ENCODE measurements around the gene SLC39A5.
"Not testable (repeated sequence)": the region's sequence is repeated elsewhere in the genome, so short reads cannot be mapped to it uniquely, and the experiment has no call there.

Gene SLC39A5

DNA sequence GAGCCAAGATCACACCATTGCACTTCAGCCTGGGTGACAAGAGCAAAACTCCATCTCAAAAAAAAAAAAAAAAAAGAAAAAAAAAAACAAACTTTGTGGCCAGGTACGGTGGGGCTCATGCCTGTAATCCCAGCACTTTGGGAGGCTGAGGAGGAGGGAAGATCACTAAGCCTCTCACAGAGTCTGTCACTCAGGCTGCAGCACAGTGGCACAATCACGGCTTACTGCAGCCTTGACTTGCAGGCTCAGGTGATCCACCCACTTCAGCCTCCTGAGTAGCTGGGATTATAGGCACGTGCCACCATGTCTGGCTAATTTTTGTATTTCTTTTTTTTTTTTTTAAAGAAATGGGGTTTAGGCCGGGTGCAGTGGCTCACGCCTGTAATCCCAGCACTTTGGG lies 54.4 kb downstream of the SLC39A5 start:
- DNase-seq = not testable (repeated sequence)

- no peak for DNase-seq
Observed at GRCh38 chr12:56286044-56286830, 56.4 kb downstream of the SLC39A5 start.
